Stimulated activated CD8-positive, alpha-beta memory T cell treated with anti-CD3 and anti-CD28 coated beads, Interleukin-15, amount 100 ng/mL, for 24 hours (primary cell): ENCODE results near the gene KRTAP4-12.
"Not testable (repeated sequence)": the region's sequence is repeated elsewhere in the genome, so short reads cannot be mapped to it uniquely, and the experiment has no call there.

ENCODE experiments used
- DNase-seq: peaks from one replicate; pipeline ENCODE4 v3.0.0-alpha.2; 2020; ENCODE audit warnings: low read depth

The KRTAP4-12 gene

DNA sequence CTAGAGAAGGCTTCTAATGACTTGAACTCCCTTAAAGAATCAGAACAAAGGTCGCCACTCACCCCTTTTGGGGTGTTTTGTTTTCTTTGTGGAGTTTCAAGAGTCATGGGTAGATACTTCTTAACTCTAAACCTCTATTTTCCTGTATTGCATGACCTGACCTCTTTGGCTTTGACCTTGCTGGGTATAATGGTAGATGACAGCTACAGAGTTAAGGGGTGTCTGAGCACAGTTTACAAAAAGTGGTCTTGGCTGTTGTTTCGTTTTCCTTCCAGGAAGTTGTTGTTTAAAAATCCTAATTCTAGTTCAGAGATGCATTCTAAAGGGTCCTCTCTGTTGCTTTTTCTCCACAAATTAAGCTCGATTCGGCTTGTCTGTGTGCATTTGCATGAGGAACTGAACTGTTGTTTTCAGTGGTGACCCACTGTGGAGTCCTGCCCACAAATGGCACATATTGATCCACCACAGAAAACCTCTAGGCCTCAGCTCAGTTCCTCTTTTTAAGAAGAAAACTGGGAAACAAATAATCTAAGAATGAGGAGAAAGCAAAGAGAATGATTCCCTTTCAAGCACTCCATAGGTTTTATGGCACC, 35.1 kb downstream of the KRTAP4-12 start:
- DNase-seq: not testable (repeated sequence)

DNA sequence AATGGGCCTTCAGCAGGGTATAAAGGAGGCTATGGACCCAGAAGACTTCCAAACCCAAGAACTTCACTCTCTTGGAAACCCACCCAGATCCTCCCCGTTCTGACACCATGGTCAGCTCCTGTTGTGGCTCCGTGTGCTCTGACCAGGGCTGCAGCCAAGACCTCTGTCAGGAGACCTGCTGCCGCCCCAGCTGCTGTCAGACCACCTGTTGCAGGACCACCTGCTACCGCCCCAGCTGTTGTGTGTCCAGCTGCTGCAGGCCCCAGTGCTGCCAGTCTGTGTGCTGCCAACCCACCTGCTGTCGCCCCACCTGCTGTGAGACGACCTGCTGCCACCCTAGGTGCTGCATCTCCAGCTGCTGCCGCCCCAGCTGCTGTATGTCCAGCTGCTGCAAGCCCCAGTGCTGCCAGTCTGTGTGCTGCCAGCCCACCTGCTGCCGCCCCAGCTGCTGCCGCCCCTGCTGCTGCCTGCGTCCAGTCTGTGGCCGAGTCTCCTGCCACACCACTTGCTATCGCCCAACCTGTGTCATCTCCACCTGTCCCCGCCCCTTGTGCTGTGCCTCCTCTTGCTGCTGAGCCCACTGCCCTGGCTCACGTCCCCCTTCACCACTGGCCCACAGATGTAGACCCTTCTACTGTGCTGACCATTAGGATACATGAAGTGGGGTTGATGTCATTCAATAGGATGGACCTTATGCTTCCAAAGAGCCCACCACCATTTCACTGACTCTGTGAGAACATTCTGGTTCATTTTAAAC, 39.7 kb downstream of the KRTAP4-12 start, which contains the start of gene KRTAP4-7:
Gene KRTAP4-7, plus strand, starts transcription at position 51 of the 757 bp plus-strand sequence. Its CDS starts 57 bp downstream, at position 108.
- not testable (repeated sequence) for DNase-seq

DNA sequence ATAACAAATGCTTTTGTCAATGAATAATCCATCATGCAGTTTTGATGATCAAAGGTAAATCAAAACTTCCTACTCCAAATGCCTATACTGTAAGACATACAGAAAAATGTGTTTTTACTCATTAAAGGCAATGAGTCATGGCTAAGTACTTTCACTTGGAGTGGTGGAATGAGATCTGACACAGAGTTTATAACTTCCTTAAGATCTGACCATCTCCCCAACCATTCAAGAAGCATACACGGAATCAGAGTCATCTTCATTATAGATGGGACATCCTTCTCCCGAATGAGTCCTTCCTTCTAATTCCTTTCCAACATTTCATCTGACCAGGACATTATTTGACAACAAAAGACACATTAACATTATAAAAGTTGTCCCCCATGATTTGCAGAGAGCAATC, 40.6 kb downstream of the KRTAP4-12 start:
- not testable (repeated sequence) for DNase-seq

DNA sequence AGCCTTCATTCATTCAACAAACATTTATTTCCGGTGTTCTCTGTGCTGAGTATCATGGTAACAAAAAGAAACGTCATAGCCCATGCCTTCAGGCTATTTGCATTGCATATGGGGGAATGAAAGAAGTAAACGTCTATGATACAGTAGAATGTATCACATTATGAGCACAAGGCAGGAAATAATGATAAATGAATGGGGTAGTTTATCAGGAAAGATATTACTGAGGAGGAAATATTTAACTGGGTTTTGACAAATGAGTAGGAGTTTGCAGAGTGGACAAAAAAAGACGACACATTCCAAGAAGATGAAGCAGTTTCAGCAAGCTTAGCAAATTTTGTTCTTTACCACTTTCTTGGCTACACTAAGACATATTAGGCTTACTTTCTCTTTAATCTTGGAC, 41.4 kb downstream of the KRTAP4-12 start:
- DNase-seq: no peak

- DNase-seq: no peak
Measured at GRCh38 chr17:41076788-41077187, 47.2 kb downstream of the KRTAP4-12 start.

GRCh38 chr17:41073676-41074075, 50.3 kb downstream of the KRTAP4-12 start:
- no peak for DNase-seq
